PFSK-1 (cell line): ENCODE data around the gene SYS1.

Experiments used
- FOXP2 ChIP-seq: optimal IDR thresholded peaks from 2 replicates; pipeline ENCODE3; 2011; ENCODE audit warnings: borderline replicate concordance, control low read depth, inconsistent platforms; ENCODE audit not compliant: insufficient read depth; ENCODE audit errors: extremely low read length, extremely low read depth
- POLR2AphosphoS5 ChIP-seq: IDR thresholded peaks from 2 replicates; pipeline ENCODE4 v1.6.1; 2012; ENCODE audit warnings: low read depth, mild to moderate bottlenecking, control low read depth, low read length, moderate library complexity
- REST ChIP-seq, 2 experiments: IDR thresholded peaks; 2 replicates each; pipeline versions ENCODE4 v1.6.1 to v1.8.0; 2011 to 2012; ENCODE audit warnings: low read depth in 2 of 2, low read length in 2 of 2, control low read depth in 1 of 2, inconsistent platforms in 1 of 2, mild to moderate bottlenecking in 1 of 2, moderate library complexity in 1 of 2; ENCODE audit not compliant: insufficient read depth in 1 of 2
- SIN3A ChIP-seq: IDR thresholded peaks from 2 replicates; pipeline ENCODE4 v1.6.1; 2012; ENCODE audit warnings: mild to moderate bottlenecking, low read length, moderate library complexity, borderline replicate concordance; ENCODE audit not compliant: insufficient read depth
- TAF1 ChIP-seq: IDR thresholded peaks from 2 replicates; pipeline ENCODE4 v1.6.1; 2012; ENCODE audit warnings: low read length, control low read depth, borderline replicate concordance; ENCODE audit not compliant: insufficient read depth

The SYS1 gene

DNA sequence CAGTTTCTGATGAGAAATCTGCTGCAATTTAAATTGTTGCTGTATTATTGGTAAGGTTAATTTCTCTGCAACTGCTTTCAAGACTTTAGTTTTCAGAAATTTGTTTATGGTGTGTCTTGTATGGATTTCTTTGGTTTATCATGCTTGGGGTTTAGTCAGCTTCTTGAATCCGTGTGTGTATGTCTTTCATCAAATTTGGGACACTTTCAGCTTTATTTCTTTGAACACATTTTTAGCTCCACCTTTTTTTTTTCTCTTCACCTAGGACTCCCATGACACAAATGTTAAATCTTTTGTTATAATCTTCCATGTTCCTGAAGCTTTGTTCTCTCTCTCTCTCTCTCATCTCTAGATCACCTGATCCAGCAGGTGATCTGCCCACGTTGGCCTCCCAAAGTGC lies 28.6 kb downstream of the SYS1 start:
- TF ChIP-seq FOXP2, result no peak
- no peak for TF ChIP-seq SIN3A
- TF ChIP-seq REST (IDR thresholded peaks at IDR 0.05; ENCODE audit: insufficient read depth in 1 of 2, low read depth in 2 of 2, low read length in 2 of 2), result no peak
- TF ChIP-seq TAF1, result no peak

- TF ChIP-seq TAF1, result no peak
Measured at GRCh38 chr20:45392733-45393132, 29.8 kb downstream of the SYS1 start.

DNA sequence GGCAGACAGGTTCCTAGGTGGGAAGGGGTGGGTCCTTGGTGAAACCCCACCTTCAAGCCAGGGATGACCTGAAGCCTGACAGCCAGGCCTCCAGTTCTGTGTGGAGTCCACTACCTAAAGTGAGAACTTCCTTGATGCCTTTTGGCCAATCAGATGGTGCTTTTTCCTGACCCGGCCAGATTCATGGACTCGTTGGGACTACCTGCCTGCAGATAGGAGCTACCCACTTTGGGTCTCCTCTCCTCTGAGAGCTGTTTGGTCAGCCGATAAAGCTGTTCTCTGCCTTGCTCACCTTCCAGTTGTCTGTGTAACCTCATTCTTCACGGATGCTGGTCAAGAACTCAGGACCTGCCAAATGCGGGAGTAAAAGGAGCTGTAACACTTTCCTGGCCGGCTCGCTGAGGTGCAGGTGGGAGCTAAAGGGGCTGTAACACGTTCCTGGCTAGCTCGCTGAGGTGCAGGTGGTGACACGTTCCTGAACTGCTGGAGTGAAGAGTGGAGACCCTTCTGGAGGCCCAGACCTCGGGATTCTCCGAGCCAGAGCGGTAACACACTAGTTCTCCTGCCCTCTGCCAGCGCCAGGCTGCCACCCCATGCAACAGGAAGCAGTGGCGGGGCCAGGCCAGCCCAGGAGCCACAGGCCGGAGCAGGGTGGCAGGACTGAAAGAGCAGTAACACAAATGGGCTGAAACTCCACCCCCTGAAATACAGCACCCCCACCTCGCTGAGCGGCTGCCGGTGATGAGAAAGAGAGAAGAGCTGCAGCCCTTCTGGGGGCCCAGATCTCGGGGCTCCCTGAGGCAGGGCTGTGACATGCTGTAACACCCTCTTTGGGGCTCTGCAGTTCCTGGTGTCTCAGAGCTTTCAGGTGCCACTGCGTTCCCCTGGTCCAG lies 31.5 kb downstream of the SYS1 start:
- TF ChIP-seq REST (IDR thresholded peaks at IDR 0.05; ENCODE audit: insufficient read depth in 1 of 2, low read depth in 2 of 2, low read length in 2 of 2) (no peak), POLR2AphosphoS5 (no peak), SIN3A (no peak), FOXP2 (no peak), TAF1 (no peak)

GRCh38 chr20:45395114-45395415 lies 32.1 kb downstream of the SYS1 start:
- TF ChIP-seq REST (IDR thresholded peaks at IDR 0.05; ENCODE audit: insufficient read depth in 1 of 2, low read depth in 2 of 2, low read length in 2 of 2) (no peak), POLR2AphosphoS5 (no peak)

DNA sequence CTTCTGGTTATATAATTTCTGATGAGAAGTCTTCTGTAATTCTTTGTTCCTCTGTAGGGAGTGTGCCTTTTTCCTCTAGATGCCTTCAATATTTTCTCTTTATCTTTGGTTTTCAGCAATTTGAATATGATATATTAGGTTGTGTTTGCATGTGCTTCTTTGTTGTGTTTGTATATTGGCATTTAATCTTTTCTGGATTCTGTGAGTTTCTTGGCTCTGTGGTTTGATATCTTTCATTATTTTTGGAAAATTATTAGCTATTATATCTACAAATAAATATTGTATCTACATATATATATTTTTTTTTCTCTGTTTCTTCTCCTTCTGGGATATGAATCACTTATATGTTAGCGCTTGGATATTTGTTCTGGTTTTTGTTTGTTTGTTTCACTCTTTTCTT lies 36.1 kb downstream of the SYS1 start:
- TF ChIP-seq FOXP2 (no peak), TAF1 (no peak), REST (IDR thresholded peaks at IDR 0.05; ENCODE audit: insufficient read depth in 1 of 2, low read depth in 2 of 2, low read length in 2 of 2) (no peak), SIN3A (no peak), POLR2AphosphoS5 (no peak)

DNA sequence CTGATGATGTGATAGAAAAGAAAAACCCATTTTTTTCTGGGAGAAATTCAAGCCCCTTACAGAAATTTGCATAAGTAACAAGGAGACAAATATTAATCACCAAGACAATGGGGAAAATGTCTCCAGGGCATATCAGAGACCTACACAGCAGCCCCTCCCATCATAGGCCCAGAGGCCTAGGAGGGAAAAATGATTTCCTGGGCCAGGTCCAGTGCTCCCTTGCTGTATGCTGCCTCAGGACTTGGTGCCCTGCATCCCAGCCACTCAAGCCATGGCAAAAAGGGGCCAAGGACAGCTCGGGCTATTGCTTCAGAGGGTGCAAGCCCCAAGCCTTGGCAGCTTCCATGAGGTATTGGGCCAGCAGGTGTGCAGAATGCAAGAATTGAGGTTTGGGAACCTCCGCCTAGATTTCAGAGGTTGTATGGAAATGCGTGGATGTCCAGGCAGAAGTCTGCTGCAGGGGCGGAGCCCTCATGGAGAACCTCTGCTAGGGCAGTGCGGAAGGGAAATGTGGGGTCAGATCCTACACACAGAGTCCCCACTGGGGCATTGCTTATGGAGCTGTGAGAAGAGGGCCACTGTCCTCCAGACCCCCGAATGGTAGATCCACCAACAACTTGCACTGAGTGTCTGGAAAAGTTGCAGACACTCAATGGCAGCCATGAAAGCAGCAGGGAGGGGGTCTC lies 37.5 kb downstream of the SYS1 start:
- TF ChIP-seq FOXP2 (no peak), REST (IDR thresholded peaks at IDR 0.05; ENCODE audit: insufficient read depth in 1 of 2, low read depth in 2 of 2, low read length in 2 of 2) (no peak), SIN3A (no peak)
